ENCODE data around the gene CPSF4L.
"Not testable (repeated sequence)": the region's sequence is repeated elsewhere in the genome, so short reads cannot be mapped to it uniquely, and the experiment has no call there.

The CPSF4L gene

GRCh38 chr17:73267648-73268537 is 6.2 kb upstream of the CPSF4L start:
- Histone ChIP-seq H3K9ac (ENCODE audit: low read depth, low read length) (no peak overlapping the region), H3K27ac (ENCODE audit: low read depth, low read length) (no peak overlapping the region), H3K36me3 (ENCODE audit: control insufficient read depth, insufficient read depth, low read length) (no peaks in the 10 kb centered on the region), H3K27me3 (ENCODE audit: control insufficient read depth, insufficient read depth, low read length) (peaks cover 11% of the 10 kb centered on the region), H3K4me3 (ENCODE audit: low read depth, low read length) (no peak overlapping the region), H3K4me1 (ENCODE audit: control insufficient read depth, insufficient read depth, low read length) (peaks cover 5% of the 10 kb centered on the region; the same call in 1 of the 2 replicates), H3K9me3 (ENCODE audit: control insufficient read depth, insufficient read depth, low read length) (no peaks in the 10 kb centered on the region)

GRCh38 chr17:73266796-73267195 is 5.1 kb upstream of the CPSF4L start:
- Histone ChIP-seq H3K36me3 (ENCODE audit: control insufficient read depth, insufficient read depth, low read length) (no peaks in the 10 kb centered on the region), H3K4me1 (ENCODE audit: control insufficient read depth, insufficient read depth, low read length) (peaks cover 16% of the 10 kb centered on the region), H3K27ac (ENCODE audit: low read depth, low read length) (no peak overlapping the region), H3K4me3 (ENCODE audit: low read depth, low read length) (no peak overlapping the region), H3K27me3 (ENCODE audit: control insufficient read depth, insufficient read depth, low read length) (peaks cover 14% of the 10 kb centered on the region), H3K9me3 (ENCODE audit: control insufficient read depth, insufficient read depth, low read length) (no peaks in the 10 kb centered on the region), H3K9ac (ENCODE audit: low read depth, low read length) (no peak overlapping the region)

- Histone ChIP-seq H3K36me3 (ENCODE audit: control insufficient read depth, insufficient read depth, low read length) (no peaks in the 10 kb centered on the region), H3K27ac (ENCODE audit: low read depth, low read length) (no peak overlapping the region), H3K9me3 (ENCODE audit: control insufficient read depth, insufficient read depth, low read length) (no peaks in the 10 kb centered on the region), H3K9ac (ENCODE audit: low read depth, low read length) (no peak overlapping the region), H3K4me1 (ENCODE audit: control insufficient read depth, insufficient read depth, low read length) (peaks cover 20% of the 10 kb centered on the region), H3K4me3 (ENCODE audit: low read depth, low read length) (no peak overlapping the region), H3K27me3 (ENCODE audit: control insufficient read depth, insufficient read depth, low read length) (peaks cover 14% of the 10 kb centered on the region)
Measured at GRCh38 chr17:73265646-73266640, 4.3 kb upstream of the CPSF4L start.

- H3K9me3 ChIP-seq (ENCODE audit: control insufficient read depth, insufficient read depth, low read length); H3K9ac ChIP-seq (ENCODE audit: low read depth, low read length); H3K36me3 ChIP-seq (ENCODE audit: control insufficient read depth, insufficient read depth, low read length); H3K27ac ChIP-seq (ENCODE audit: low read depth, low read length); H3K4me3 ChIP-seq (ENCODE audit: low read depth, low read length): not testable (repeated sequence)
- peaks cover 20% of the 10 kb centered on the region for H3K4me1 ChIP-seq (ENCODE audit: control insufficient read depth, insufficient read depth, low read length)
- H3K27me3 ChIP-seq (ENCODE audit: control insufficient read depth, insufficient read depth, low read length) = peaks cover 14% of the 10 kb centered on the region
Measured at GRCh38 chr17:73264448-73264847, 2.8 kb upstream of the CPSF4L start.

- H3K9ac ChIP-seq (ENCODE audit: low read depth, low read length) = no peak overlapping the region
- no peaks in the 10 kb centered on the region for H3K36me3 ChIP-seq (ENCODE audit: control insufficient read depth, insufficient read depth, low read length)
- 0 out of 2 replicates have a peak overlapping the region, but pooled peaks have one; percentile 31 for H3K4me3 ChIP-seq (ENCODE audit: low read depth, low read length)
- peaks cover 20% of the 10 kb centered on the region for H3K4me1 ChIP-seq (ENCODE audit: control insufficient read depth, insufficient read depth, low read length)
- H3K27me3 ChIP-seq (ENCODE audit: control insufficient read depth, insufficient read depth, low read length) = peaks cover 14% of the 10 kb centered on the region
- no peaks in the 10 kb centered on the region for H3K9me3 ChIP-seq (ENCODE audit: control insufficient read depth, insufficient read depth, low read length)
- peak overlapping the region; percentile 66 for H3K27ac ChIP-seq (ENCODE audit: low read depth, low read length)
Measured at GRCh38 chr17:73262676-73263642, 1.3 kb upstream of the CPSF4L start.

- peak overlapping the region; percentile 66 for H3K27ac ChIP-seq (ENCODE audit: low read depth, low read length)
- H3K9me3 ChIP-seq (ENCODE audit: control insufficient read depth, insufficient read depth, low read length) = no peaks in the 10 kb centered on the region
- H3K4me1 ChIP-seq (ENCODE audit: control insufficient read depth, insufficient read depth, low read length) = peaks cover 20% of the 10 kb centered on the region
- H3K27me3 ChIP-seq (ENCODE audit: control insufficient read depth, insufficient read depth, low read length) = peaks cover 14% of the 10 kb centered on the region
- no peaks in the 10 kb centered on the region for H3K36me3 ChIP-seq (ENCODE audit: control insufficient read depth, insufficient read depth, low read length)
- H3K9ac ChIP-seq (ENCODE audit: low read depth, low read length) = no peak overlapping the region
- 0 out of 2 replicates have a peak overlapping the region, but pooled peaks have one; percentile 31 for H3K4me3 ChIP-seq (ENCODE audit: low read depth, low read length)
Measured at GRCh38 chr17:73261952-73262675, 434 bp upstream of the CPSF4L start.

- H3K4me3 ChIP-seq (ENCODE audit: low read depth, low read length) = no peak overlapping the region
- no peak overlapping the region for H3K9ac ChIP-seq (ENCODE audit: low read depth, low read length)
- H3K27ac ChIP-seq (ENCODE audit: low read depth, low read length) = no peak overlapping the region
- no peaks in the 10 kb centered on the region for H3K27me3 ChIP-seq (ENCODE audit: control insufficient read depth, insufficient read depth, low read length)
- H3K4me1 ChIP-seq (ENCODE audit: control insufficient read depth, insufficient read depth, low read length) = peaks cover 17% of the 10 kb centered on the region
- no peaks in the 10 kb centered on the region for H3K9me3 ChIP-seq (ENCODE audit: control insufficient read depth, insufficient read depth, low read length)
- H3K36me3 ChIP-seq (ENCODE audit: control insufficient read depth, insufficient read depth, low read length) = no peaks in the 10 kb centered on the region
Measured at GRCh38 chr17:73257516-73257915, 4.2 kb downstream of the CPSF4L start.

GRCh38 chr17:73256220-73256619 is 5.5 kb downstream of the CPSF4L start:
- H3K36me3 ChIP-seq (ENCODE audit: control insufficient read depth, insufficient read depth, low read length) = no peaks in the 10 kb centered on the region
- H3K27ac ChIP-seq (ENCODE audit: low read depth, low read length) = no peak overlapping the region
- peaks cover 7% of the 10 kb centered on the region for H3K4me1 ChIP-seq (ENCODE audit: control insufficient read depth, insufficient read depth, low read length)
- no peaks in the 10 kb centered on the region for H3K27me3 ChIP-seq (ENCODE audit: control insufficient read depth, insufficient read depth, low read length)
- H3K9me3 ChIP-seq (ENCODE audit: control insufficient read depth, insufficient read depth, low read length) = no peaks in the 10 kb centered on the region
- H3K4me3 ChIP-seq (ENCODE audit: low read depth, low read length) = no peak overlapping the region
- no peak overlapping the region for H3K9ac ChIP-seq (ENCODE audit: low read depth, low read length)

GRCh38 chr17:73255671-73256181 is 6.0 kb downstream of the CPSF4L start:
- no peak overlapping the region for H3K27ac ChIP-seq (ENCODE audit: low read depth, low read length)
- H3K9ac ChIP-seq (ENCODE audit: low read depth, low read length) = no peak overlapping the region
- H3K4me3 ChIP-seq (ENCODE audit: low read depth, low read length) = no peak overlapping the region
- no peaks in the 10 kb centered on the region for H3K9me3 ChIP-seq (ENCODE audit: control insufficient read depth, insufficient read depth, low read length)
- H3K27me3 ChIP-seq (ENCODE audit: control insufficient read depth, insufficient read depth, low read length) = no peaks in the 10 kb centered on the region
- H3K4me1 ChIP-seq (ENCODE audit: control insufficient read depth, insufficient read depth, low read length) = peaks cover 7% of the 10 kb centered on the region
- no peaks in the 10 kb centered on the region for H3K36me3 ChIP-seq (ENCODE audit: control insufficient read depth, insufficient read depth, low read length)

Data from HUES48 (cell line).